Measurements from ENCODE around the gene TBC1D4.

Gene TBC1D4, protein sequence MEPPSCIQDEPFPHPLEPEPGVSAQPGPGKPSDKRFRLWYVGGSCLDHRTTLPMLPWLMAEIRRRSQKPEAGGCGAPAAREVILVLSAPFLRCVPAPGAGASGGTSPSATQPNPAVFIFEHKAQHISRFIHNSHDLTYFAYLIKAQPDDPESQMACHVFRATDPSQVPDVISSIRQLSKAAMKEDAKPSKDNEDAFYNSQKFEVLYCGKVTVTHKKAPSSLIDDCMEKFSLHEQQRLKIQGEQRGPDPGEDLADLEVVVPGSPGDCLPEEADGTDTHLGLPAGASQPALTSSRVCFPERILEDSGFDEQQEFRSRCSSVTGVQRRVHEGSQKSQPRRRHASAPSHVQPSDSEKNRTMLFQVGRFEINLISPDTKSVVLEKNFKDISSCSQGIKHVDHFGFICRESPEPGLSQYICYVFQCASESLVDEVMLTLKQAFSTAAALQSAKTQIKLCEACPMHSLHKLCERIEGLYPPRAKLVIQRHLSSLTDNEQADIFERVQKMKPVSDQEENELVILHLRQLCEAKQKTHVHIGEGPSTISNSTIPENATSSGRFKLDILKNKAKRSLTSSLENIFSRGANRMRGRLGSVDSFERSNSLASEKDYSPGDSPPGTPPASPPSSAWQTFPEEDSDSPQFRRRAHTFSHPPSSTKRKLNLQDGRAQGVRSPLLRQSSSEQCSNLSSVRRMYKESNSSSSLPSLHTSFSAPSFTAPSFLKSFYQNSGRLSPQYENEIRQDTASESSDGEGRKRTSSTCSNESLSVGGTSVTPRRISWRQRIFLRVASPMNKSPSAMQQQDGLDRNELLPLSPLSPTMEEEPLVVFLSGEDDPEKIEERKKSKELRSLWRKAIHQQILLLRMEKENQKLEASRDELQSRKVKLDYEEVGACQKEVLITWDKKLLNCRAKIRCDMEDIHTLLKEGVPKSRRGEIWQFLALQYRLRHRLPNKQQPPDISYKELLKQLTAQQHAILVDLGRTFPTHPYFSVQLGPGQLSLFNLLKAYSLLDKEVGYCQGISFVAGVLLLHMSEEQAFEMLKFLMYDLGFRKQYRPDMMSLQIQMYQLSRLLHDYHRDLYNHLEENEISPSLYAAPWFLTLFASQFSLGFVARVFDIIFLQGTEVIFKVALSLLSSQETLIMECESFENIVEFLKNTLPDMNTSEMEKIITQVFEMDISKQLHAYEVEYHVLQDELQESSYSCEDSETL (N-terminal part only)

DNA sequence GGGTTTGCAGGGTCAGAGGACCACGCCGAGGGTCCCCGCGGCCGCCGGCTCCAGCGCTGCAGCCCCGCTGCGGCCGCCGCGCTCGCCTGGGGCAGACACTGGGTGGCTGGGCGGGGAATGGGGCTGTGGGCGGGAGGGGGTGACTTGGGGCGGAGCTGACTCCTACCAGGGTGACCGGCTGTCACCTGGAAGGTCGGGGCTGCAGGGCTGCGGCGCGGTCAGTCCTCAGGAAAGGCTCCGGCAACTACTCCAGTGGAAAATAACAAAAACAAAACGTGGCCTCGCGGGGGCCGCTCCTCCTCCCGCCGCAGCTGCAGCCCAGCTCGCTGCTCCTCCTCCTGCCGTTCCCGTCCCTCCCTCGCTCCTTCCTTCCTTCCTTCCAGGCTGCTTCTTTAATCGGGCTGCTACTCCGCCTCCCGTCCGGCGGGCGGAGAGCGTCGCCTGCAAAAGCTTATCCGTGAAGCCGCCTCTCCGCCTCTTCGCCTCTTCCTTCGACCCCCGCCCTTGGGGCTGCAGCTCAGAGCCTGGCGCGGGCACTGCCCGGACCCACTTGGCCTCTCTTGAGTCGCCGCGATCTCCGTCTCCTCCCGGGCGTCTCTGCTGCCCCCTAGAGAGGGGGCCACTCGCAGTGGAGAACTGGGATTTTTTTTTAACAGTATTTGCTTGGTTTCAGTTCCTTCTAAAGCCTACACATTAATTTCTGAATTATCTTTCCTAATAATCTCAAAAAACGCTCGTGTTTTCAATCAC, at the start of gene TBC1D4:
TSS of gene TBC1D4 (minus strand) at position 100 of the 750 bp plus-strand sequence. CDS start 402 bp downstream, outside the sequence.
- DNase-seq (ENCODE audit: low spot score): peak; percentile 91

DNA sequence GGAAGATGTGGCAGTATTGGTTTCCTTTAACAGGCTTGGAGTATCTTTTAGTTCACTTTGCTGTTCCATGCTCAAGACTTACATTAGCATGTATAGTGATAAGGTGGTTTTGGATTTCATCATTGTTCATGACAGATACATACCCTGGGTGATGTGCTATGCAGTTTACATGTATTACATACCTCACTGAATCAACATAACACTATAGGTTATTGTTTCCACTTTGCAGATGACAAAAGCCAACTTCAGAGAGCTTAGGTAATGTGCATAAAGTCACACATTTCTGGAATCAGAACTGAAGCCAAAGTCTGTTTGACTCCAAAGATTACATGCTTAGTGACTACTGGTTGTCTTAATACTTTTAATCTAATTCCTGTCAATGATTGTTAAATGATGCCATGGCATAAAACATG, 48.6 kb upstream of the TBC1D4 start:
- DNase-seq (ENCODE audit: low spot score): no peak

DNA sequence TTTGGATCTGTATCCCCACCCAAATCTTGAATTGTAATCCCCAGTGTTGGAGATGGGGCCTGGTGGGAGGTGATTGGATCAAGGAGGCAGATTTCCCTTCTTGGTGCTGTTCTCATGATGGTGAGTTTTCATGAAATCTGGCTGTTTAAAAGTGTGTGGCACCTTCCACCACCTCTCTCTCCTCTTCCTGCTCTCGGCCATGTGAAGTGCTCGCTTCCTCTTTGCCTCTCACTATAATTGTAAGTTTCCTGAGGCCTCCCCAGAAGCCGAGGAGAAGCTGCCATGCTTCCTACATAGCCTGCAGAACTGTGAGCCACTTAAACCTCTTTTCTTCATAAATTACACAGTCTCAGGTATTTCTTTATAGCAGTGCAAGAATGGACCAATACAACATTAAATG, 40.0 kb upstream of the TBC1D4 start:
- DNase-seq (ENCODE audit: low spot score): no peak

DNA sequence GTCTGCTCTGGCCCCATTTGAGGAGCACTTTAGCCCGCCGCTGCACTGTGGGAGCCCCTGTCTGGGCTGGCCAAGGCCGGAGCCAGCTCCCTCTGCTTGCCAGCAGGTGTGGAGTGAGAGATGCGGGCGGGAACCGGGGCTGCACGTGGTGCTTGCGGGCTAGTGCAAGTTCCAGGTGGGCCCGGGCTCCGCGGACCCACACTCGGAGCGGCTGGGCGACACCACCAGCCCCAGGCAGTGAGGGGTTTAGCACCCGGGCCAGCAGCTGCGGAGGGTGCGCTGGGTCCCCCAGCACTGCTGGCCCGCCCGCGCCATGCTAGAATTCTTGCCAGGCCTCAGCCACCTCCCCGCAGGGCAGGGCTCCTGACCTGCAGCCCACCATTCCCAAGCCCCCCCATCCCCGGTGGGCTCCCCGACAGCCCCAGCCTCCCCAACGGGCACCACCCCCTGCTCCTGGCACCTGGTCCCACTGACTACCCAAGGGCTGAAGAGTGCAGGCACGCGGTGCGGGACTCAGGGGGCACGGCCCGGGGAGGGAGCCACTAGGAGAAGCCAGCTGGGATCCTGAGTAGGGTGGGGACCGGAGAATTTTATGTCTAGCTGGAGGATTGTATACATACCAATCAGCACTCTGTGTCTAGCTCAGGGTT, 36.6 kb upstream of the TBC1D4 start:
- no peak for DNase-seq (ENCODE audit: low spot score)

DNA sequence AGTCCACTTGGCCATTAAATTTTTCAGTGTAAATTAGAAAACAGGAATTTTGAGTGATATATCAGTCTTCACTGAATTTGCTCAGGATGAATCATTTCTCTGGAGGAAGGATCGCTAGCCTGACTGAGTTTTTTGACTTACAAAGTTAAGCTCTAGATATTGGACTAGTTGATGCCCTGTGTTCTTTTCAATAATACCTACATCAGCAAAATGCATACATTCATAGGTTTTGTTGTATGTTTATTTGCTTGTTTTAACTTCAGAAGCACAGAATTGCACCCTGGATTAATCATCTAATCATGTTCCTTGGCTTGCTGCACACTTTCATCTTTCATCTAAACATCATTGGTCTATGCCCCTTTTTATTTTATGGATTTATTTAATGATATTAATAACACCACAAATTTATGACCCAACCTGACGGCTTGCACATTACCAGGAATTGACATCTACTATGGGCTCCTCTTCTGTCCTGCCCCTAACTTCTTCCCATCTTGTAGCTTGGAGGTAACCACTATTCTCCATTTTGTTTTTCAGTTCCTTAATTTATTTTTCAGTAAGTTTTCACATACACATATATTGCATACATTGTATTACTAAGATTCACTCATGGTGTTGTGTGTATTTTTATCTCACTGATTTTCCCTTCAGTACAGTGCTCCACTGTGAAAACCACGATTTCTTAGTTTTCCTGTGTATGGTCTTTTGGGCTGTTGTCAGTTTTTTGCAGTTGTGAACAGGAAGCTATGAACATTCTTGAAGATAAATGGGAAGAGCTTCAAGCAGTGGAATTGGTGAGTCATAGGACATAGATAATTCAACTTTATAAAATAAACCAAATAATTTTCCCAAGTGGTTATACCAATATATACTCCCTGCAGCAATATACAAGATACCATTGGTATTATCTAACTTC, 32.4 kb upstream of the TBC1D4 start:
- DNase-seq (ENCODE audit: low spot score): no peak

DNA sequence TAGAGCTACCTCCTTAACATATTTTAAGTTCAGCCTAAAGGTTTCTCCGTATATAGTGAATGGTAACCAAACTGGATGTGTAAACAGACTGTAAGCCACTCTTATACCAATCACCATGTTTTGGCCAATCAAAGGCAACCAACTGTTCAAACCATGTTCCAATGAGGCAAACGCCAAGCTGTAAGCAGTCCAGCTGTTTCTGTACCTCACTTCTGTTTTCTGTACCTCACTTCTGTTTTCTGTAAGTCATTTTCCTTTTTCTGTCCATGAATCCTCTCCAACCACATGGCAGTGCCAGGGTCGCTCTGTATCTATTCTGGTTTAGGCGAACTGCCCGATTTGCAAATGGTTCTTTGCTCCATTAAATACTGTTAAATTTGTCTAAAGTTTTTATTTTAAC, 31.3 kb upstream of the TBC1D4 start:
- DNase-seq (ENCODE audit: low spot score): no peak

DNA sequence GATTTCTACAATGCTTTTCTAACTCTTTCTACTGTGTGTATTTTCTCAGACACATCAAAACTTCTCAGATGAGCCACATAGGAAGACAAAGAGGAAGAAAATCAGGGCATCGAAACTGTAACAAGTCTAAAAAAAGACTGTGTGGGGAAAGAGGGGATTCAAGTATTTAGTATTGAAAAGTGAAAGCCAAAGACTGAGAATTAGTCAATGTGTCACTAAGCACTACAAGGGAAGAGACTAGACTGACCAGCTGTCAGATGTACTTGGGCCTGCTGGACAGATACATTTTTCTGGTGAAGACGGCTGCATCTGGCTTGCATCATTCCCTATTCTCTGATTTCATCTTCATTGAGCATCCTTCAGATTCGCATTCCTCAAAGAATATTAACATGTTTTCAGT, 30.3 kb upstream of the TBC1D4 start:
- DNase-seq (ENCODE audit: low spot score): no peak

DNA sequence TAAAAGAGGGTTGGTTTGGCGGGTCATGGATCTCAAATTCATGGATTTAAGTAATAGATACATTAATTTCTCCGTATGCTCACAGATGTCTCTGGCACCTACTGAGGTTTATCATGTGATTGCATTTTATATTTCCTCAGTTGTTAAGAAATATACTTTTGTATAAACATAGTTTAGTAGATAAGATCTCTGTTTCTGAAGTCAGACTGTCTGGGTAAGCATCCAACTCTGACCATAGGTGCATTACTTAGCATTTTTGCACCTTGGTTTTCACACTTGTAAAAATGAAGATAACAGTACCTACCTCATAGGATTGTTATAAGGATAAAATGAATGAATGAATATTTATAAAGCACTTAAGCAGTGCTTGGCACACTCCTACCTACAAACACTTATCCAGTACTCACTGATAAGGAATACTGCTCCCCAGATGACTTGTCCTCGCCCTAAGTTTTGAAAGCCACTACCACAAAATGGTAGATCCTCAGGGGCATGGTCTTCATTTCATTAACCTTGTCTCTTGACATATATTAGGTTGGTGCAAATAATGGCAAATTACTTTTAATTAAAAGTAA, 29.2 kb upstream of the TBC1D4 start:
- DNase-seq (ENCODE audit: low spot score): no peak

DNA sequence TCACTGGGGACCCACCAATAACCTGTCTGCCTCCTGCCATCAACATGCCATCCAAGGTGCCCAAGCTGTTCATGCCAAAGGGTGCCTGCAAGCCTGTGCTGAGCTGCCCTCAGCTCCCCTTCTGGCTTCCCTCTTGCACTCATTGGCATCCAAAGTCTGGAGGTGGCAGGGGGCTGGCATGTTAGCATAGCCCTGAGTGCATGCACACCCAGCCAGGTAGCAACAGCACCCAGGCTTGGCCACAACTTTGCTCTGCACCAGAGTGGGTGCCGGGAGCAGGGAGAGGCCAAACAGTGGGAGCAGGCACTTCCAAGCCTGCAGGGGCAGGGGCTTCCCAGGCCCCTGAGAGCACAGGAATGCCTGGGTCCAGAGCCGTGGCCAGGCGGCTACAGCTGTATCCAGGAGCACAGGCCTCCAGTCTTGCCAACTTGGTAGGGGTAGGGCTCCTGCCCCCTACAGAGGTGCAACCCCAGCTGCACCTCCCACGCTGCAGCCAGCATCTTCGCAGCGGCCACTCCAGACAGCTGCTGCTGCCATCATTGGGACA, 26.1 kb upstream of the TBC1D4 start:
- DNase-seq (ENCODE audit: low spot score): no peak

DNA sequence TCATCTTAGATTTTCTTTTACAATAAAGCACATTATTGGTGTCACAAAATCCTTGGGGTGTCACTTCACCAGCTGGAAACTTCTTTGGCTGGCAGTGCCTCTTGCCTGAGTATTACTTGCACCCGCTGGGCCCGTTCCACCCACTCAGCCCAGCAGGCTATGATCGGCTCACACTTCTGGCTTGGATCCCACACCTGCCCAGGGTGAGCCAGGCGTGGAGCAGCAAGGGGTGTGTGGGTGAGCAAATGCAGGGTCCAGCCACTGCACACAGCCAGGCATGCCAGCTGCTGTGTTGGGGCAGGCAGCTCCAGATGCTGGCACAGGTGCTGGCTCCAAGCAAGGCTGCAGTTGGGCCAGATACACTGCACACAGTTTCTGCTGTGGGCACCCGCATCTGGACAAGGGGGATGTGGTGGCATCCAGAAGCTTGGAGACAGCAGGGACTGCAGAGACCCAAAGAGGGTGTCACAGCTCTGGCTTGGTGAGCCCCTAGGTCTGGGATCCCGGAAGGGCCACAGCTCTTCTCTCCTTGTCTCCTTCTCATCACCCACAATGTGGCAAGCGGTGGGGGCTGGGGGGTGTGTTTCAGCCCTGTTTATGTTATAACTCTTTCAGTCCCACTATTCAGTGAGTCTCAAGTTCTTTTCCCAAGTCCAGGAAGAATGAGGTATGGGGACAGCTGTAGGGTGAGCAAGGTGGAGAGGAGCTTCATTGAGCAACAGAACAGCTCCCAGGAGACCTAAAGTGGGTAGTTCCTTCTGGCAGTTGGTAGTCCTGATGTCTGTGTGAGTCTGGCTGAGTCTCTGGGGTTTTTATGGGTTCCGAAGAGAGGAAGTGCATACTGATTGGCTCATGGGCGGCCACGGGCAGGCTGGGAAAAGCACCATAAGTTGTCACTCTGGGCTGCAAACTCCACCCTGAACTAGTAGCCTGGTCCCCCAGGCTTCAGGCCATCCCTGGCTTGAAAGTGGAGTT, 25.3 kb upstream of the TBC1D4 start:
- DNase-seq (ENCODE audit: low spot score): no peak

DNA sequence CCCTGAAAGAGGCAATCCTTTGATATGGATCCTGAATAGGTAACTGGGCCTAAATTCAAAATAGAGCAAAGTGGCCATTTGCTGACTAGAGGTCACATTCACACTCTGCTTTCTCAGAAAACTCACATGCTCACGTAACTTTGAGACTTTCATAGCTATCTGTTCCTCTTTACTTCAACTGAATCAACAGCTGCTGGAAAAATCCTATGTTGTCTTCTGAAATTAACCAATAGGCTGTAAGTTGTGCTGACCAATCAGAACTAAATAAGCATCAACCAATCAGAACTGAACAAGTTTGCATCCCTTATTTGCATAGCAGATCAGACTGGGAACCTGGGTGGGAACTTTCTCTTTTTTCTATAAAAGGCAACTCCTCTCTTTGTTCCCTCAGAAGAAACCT, 24.0 kb upstream of the TBC1D4 start:
- no peak for DNase-seq (ENCODE audit: low spot score)

DNA sequence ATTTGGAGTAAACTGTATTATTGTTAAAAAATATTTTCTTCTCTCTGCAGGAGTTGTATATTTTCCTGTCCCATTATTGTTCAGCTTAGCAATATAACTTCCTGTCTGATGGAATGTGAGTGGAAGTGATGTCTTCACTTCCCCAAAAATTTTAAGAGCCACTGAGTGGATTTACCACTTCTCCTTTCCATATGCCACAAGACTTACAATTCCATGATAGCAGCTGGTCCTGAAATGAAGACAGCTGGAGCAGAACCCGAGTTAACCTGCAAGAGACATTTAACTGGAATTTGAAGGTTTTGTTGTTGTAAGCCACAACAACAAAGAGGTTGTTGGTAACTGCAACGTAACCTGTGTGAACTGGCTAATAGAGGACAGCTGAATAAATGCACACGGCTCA, 23.4 kb upstream of the TBC1D4 start:
- DNase-seq (ENCODE audit: low spot score): no peak

DNA sequence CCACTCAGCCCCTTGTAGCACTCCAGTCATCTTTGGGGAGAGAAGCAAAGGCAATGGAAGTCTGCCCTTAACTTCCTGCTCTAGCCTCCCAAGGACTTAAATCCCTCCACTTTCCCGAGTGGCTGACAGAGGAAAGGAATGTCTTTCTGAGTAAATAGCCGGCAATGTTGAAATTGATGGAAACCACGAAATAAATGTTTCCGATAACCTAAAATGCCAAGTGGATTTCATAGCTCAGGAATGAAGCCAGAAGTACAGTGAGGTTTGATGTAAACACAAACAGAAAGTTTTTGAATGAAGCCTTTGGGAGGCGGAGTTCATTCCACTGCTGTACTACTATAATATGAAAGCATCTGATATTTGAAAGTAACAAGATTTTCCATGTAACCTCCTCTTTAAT, 14.0 kb upstream of the TBC1D4 start:
- no peak for DNase-seq (ENCODE audit: low spot score)

DNA sequence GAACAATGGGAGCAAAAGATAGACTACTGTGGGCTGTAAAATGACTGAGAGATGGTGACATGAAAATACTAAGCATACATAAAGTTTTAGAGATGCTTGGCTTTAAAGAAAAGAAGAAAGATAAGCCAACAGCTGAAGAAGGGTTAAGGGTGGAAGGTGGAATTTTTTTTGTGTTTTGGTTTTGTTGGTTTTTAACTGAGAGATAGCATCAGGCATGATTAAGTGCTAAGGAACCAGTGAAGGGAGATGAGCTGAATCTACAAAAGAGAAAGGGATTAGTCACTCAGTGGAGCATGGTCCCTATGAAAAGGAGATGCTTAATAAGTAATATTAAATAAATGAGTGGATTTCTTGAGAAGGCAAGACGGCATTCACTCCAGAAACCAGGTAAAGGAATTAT, 12.5 kb upstream of the TBC1D4 start:
- no peak for DNase-seq (ENCODE audit: low spot score)

DNA sequence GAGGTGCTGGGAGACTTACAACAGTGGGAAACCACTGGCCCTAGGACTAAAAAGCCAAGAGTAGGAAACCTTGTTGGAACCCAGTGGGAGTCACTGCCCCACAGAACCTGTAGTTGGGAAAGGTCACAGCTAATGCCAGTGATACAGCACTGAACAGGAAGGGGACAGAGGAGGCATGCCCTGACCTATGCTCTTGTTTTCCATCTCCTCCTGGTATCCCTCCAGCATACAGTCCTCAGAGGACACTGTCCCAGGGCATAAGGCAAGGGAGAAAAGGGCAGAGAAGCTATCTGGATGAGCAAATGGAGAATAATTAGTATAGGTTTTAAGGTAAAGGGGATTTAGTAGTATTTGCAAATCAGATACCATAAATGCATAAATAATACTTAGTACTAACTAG, 11.2 kb upstream of the TBC1D4 start:
- DNase-seq (ENCODE audit: low spot score): no peak

DNA sequence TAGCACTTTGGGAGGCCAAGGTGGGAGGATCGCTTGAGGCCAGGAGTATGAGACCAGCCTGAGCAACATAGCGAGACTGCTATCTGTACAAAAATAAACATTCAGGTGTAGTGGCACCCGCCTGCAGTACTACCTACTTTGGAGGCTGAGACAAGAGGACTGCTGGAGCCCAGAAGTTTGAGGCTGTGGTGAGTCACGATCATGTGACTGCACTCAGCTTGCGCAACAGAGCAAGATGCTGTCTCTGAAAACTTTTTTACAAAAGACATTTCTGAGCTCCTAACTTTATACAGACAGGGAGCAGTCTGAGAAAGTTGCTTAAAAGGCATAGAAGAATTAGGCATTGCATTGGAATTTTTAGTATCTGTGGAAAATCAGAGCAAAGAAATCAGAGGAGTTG, 10.4 kb upstream of the TBC1D4 start:
- DNase-seq (ENCODE audit: low spot score): no peak

DNA sequence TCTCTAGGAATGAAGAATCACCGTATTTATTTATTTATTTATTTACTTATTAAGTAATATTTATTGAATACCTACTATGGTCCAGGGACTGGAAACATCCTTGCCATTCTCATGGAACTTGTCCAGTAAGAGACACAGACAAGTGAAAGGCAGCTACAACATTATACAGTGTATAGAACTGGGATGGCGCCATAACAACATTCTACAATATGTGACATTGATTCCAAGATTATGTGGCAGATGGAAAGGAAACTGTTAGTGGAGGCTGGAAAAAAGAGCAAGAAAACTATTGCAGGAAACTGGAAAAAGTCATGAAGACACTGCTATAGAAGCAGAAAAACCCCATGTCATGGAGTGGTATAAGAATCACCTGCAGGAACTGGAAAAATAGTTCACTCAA, 9.4 kb upstream of the TBC1D4 start:
- DNase-seq (ENCODE audit: low spot score): no peak

DNA sequence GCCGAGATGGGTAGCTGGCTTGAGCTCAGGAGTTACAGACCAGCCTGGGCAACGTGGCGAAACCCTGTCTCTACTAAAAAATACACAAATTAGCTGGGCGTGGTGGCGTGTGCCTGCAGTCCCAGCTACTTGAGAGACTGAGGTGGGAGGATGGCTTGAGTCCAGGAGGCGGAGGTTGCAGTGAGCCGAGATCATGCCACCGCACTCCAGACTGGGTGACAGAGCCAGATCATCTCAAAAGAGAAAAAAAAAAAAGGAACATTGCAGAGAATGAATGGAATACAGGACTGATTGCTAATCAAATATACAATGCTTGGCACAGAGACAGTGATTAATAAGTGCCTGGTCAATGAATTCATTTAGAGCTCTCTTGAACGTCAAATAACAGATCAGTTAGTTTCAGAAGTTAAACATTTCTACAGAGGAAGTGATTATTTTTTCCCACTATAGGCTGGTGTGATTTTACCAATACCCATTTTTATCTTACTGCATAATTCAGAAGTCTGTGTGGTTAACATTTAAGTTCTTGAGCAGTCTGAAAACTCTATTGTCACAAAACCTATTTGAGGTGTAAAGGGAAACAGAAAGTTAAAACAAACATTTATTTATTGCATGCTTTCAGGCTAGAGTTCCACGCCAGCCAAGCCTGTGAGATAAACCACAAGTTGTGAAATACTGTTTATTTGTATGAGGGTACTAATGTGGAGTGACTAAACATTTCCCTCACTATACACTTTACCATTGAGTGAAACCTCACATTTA, 7.7 kb upstream of the TBC1D4 start:
- no peak for DNase-seq (ENCODE audit: low spot score)
